HepG2 (cell line): ENCODE measurements around the gene ARFGAP1. TPM values are rescaled to one million over a fixed set of nuclear protein-coding genes. Genes with fewer than 3 reads are reported as not detected.

Experiments
- MBNL3 ChIP-seq: fragments of 250-450 bp; sonication (Bioruptor Pico); conservative IDR thresholded peaks from 2 replicates; pipeline ENCODE4 v1.8.0; 2022; ENCODE audit warnings: mild to moderate bottlenecking, inconsistent platforms
- POLR2AphosphoS5 ChIP-seq: IDR thresholded peaks from 2 replicates; pipeline ENCODE4 v1.6.1; 2012; ENCODE audit warnings: low read depth, low read length
- SP2 ChIP-seq: sonication (generic); formaldehyde crosslinking; IDR thresholded peaks from 2 replicates; pipeline ENCODE4 v1.5.1; 2020; ENCODE audit warnings: mild to moderate bottlenecking, missing genetic modification reagents
- YY1 ChIP-seq: IDR thresholded peaks from 2 replicates; pipeline ENCODE4 v1.6.1; 2011; ENCODE audit warnings: low read length, low read depth, moderate library complexity, mild to moderate bottlenecking; ENCODE audit not compliant: insufficient read depth, insufficient replicate concordance
- ZC3H13 ChIP-seq: sonication (generic); formaldehyde crosslinking; IDR thresholded peaks from 2 replicates; pipeline ENCODE4 v1.8.1; 2023; ENCODE audit warnings: mild to moderate bottlenecking, missing genetic modification reagents, moderate library complexity
- ZNF251 ChIP-seq: sonication (generic); formaldehyde crosslinking; IDR thresholded peaks from 2 replicates; pipeline ENCODE4 v1.9.0; 2021; ENCODE audit warnings: mild to moderate bottlenecking, missing genetic modification reagents
- ZNF296 ChIP-seq: sonication (generic); formaldehyde crosslinking; conservative IDR thresholded peaks from 2 replicates; pipeline ENCODE4 v1.5.0; 2020; ENCODE audit warnings: mild to moderate bottlenecking, missing genetic modification reagents
- ZNF343 ChIP-seq: sonication (generic); formaldehyde crosslinking; IDR thresholded peaks from 2 replicates; pipeline ENCODE4 v1.4.0; 2020; ENCODE audit warnings: mild to moderate bottlenecking, missing genetic modification reagents
- ZNF510 ChIP-seq: sonication (generic); formaldehyde crosslinking; IDR thresholded peaks from 2 replicates; pipeline ENCODE4 v1.4.0; 2020; ENCODE audit warnings: low read depth, mild to moderate bottlenecking, missing genetic modification reagents
- ZNF724P ChIP-seq: sonication (generic); formaldehyde crosslinking; IDR thresholded peaks from 2 replicates; pipeline ENCODE4 v1.8.0; 2022; ENCODE audit warnings: missing genetic modification reagents, borderline replicate concordance
- ZNF747 ChIP-seq: sonication (generic); formaldehyde crosslinking; IDR thresholded peaks from 2 replicates; pipeline ENCODE4 v1.8.1; 2023; ENCODE audit warnings: missing genetic modification reagents, mild to moderate bottlenecking, borderline replicate concordance
- ZNF768 ChIP-seq: sonication (generic); formaldehyde crosslinking; IDR thresholded peaks from 2 replicates; pipeline ENCODE4 v1.4.0; 2020; ENCODE audit warnings: missing genetic modification reagents
- ZNF773 ChIP-seq: sonication (generic); formaldehyde crosslinking; IDR thresholded peaks from 2 replicates; pipeline ENCODE4 v1.4.0; 2020; ENCODE audit warnings: missing genetic modification reagents, borderline replicate concordance
- ZNF83 ChIP-seq: sonication (generic); formaldehyde crosslinking; IDR thresholded peaks from 2 replicates; pipeline ENCODE4 v1.4.0; 2020; ENCODE audit warnings: missing genetic modification reagents, mild to moderate bottlenecking, borderline replicate concordance
- polyA plus RNA-seq, 8 experiments: library from polyadenylated mRNA; depleted of rRNA in 3 of 8; stranded (reverse) in 7 of 8; unstranded in 1 of 8; fragments of >200 nt; fragmentation: Illumina TruSeq in 4 of 8; extraction: Trizol in 4 of 8; gene quantifications; 2 replicates each; pipeline versions ENCODE4 v1.2.1 to v1.2.3, GENCODE V29; 2011 to 2016; ENCODE audit warnings: low read depth in 4 of 8, missing spikeins in 1 of 8, mixed read lengths in 1 of 8; ENCODE audit not compliant: insufficient read depth in 1 of 8
- total RNA-seq, 5 experiments: library from RNA; depleted of rRNA; stranded (reverse); fragments of >200 nt; fragmentation: Illumina TruSeq; extraction: Trizol; gene quantifications; 2 replicates each; pipeline ENCODE4 v1.2.3, GENCODE V29; 2016; ENCODE audit warnings: low read depth in 1 of 5
- TF ChIP-seq, protein P1 (sequence below): sonication (generic); formaldehyde crosslinking; IDR thresholded peaks from 2 replicates; pipeline ENCODE4 v1.4.0; 2020; ENCODE audit warnings: mild to moderate bottlenecking, missing genetic modification reagents, borderline replicate concordance
- TF ChIP-seq, protein P2 (sequence below): sonication (generic); formaldehyde crosslinking; IDR thresholded peaks from 2 replicates; pipeline ENCODE4 v1.9.0; 2022; ENCODE audit warnings: missing genetic modification reagents, mild to moderate bottlenecking, borderline replicate concordance
- TF ChIP-seq, protein P3 (sequence below): sonication (generic); formaldehyde crosslinking; IDR thresholded peaks from 2 replicates; pipeline ENCODE4 v1.4.0; 2020; ENCODE audit warnings: missing genetic modification reagents

Gene ARFGAP1
- total and polyA plus RNA-seq, 2 of the 13 experiments (the other 11 are each of a cell fraction or from before 2014, with no cell fraction given): 132 TPM

DNA sequence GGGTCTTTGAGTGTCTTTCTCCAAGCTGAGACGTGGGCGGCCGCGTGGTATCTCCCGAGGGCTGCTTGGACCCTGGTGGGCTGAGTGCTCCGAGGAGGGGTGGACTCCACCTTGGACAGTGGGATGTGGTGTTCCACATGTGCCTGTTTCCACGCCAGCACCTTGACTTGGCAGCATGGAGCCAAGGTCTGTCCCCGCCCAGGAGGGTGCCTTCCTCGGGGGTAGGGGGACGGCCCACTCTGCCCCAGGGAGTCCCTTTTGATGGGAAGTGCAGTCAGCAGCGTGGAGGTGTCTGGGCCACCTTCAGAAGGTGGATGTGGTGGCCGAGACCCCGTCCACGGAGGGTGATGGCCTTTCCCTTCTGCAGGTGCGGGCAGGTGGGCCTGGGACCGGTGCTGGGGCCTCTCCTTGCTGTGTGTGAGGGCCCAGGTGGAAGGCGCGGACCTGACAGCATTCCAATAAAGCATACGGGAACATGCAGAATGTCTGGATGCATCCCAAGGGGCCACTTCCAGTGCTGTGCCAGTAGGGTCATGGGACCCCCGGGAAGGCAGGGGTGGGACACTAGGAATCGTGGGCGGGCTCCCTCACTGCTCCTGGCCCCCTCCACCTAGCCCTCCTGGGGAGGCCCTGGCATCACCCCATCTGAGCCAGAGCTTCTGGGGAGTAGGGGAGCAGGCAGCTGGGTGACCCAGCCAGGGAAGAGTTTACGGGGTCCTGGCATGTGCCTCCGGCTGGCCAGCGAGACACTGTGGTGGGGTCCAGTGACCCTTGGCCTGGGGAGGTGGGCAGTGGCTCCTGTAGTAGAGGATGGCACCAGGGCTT is 16.9 kb downstream of the ARFGAP1 start (continued):
- TF ChIP-seq, protein P1, sequence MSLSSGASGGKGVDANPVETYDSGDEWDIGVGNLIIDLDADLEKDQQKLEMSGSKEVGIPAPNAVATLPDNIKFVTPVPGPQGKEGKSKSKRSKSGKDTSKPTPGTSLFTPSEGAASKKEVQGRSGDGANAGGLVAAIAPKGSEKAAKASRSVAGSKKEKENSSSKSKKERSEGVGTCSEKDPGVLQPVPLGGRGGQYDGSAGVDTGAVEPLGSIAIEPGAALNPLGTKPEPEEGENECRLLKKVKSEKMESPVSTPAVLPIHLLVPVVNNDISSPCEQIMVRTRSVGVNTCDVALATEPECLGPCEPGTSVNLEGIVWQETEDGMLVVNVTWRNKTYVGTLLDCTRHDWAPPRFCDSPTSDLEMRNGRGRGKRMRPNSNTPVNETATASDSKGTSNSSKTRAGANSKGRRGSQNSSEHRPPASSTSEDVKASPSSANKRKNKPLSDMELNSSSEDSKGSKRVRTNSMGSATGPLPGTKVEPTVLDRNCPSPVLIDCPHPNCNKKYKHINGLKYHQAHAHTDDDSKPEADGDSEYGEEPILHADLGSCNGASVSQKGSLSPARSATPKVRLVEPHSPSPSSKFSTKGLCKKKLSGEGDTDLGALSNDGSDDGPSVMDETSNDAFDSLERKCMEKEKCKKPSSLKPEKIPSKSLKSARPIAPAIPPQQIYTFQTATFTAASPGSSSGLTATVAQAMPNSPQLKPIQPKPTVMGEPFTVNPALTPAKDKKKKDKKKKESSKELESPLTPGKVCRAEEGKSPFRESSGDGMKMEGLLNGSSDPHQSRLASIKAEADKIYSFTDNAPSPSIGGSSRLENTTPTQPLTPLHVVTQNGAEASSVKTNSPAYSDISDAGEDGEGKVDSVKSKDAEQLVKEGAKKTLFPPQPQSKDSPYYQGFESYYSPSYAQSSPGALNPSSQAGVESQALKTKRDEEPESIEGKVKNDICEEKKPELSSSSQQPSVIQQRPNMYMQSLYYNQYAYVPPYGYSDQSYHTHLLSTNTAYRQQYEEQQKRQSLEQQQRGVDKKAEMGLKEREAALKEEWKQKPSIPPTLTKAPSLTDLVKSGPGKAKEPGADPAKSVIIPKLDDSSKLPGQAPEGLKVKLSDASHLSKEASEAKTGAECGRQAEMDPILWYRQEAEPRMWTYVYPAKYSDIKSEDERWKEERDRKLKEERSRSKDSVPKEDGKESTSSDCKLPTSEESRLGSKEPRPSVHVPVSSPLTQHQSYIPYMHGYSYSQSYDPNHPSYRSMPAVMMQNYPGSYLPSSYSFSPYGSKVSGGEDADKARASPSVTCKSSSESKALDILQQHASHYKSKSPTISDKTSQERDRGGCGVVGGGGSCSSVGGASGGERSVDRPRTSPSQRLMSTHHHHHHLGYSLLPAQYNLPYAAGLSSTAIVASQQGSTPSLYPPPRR (CRISPR knock-in tag): peak; percentile 5; the same call in 1 of the 2 replicates
- TF ChIP-seq ZNF724P: no peak
- TF ChIP-seq SP2: no peak
- TF ChIP-seq ZNF296: no peak; the same call in 1 of the 2 replicates
- no peak for TF ChIP-seq ZNF773 (CRISPR knock-in tag)
- 0 out of 2 replicates have a peak, but pooled peaks have one; percentile 16 for TF ChIP-seq ZNF83
- 0 out of 2 replicates have a peak, but pooled peaks have one; percentile 30 for TF ChIP-seq ZNF251 (CRISPR knock-in tag)
- TF ChIP-seq ZNF343 (CRISPR knock-in tag): 0 out of 2 replicates have a peak, but pooled peaks have one; percentile 52
- TF ChIP-seq ZC3H13 (CRISPR knock-in tag): peak; percentile 63
- TF ChIP-seq MBNL3 (CRISPR knock-in tag): no peak
- no peak for TF ChIP-seq YY1
- peak; percentile 40; the same call in 1 of the 2 replicates for TF ChIP-seq ZNF747
- TF ChIP-seq ZNF510 (CRISPR knock-in tag): no peak
- TF ChIP-seq, protein P2, sequence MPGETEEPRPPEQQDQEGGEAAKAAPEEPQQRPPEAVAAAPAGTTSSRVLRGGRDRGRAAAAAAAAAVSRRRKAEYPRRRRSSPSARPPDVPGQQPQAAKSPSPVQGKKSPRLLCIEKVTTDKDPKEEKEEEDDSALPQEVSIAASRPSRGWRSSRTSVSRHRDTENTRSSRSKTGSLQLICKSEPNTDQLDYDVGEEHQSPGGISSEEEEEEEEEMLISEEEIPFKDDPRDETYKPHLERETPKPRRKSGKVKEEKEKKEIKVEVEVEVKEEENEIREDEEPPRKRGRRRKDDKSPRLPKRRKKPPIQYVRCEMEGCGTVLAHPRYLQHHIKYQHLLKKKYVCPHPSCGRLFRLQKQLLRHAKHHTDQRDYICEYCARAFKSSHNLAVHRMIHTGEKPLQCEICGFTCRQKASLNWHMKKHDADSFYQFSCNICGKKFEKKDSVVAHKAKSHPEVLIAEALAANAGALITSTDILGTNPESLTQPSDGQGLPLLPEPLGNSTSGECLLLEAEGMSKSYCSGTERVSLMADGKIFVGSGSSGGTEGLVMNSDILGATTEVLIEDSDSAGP (CRISPR knock-in tag): no peak
- peak; percentile 25; the same call in 1 of the 2 replicates for TF ChIP-seq POLR2AphosphoS5
- TF ChIP-seq, protein P3, sequence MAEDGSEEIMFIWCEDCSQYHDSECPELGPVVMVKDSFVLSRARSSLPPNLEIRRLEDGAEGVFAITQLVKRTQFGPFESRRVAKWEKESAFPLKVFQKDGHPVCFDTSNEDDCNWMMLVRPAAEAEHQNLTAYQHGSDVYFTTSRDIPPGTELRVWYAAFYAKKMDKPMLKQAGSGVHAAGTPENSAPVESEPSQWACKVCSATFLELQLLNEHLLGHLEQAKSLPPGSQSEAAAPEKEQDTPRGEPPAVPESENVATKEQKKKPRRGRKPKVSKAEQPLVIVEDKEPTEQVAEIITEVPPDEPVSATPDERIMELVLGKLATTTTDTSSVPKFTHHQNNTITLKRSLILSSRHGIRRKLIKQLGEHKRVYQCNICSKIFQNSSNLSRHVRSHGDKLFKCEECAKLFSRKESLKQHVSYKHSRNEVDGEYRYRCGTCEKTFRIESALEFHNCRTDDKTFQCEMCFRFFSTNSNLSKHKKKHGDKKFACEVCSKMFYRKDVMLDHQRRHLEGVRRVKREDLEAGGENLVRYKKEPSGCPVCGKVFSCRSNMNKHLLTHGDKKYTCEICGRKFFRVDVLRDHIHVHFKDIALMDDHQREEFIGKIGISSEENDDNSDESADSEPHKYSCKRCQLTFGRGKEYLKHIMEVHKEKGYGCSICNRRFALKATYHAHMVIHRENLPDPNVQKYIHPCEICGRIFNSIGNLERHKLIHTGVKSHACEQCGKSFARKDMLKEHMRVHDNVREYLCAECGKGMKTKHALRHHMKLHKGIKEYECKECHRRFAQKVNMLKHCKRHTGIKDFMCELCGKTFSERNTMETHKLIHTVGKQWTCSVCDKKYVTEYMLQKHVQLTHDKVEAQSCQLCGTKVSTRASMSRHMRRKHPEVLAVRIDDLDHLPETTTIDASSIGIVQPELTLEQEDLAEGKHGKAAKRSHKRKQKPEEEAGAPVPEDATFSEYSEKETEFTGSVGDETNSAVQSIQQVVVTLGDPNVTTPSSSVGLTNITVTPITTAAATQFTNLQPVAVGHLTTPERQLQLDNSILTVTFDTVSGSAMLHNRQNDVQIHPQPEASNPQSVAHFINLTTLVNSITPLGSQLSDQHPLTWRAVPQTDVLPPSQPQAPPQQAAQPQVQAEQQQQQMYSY (CRISPR knock-in tag): no peak
- 0 out of 2 replicates have a peak, but pooled peaks have one; percentile 6 for TF ChIP-seq ZNF768 (CRISPR knock-in tag)
